Right lobe of liver (tissue), 6 donors: ENCODE data around the gene ACOT7. TPM values are rescaled to one million over a fixed set of nuclear protein-coding genes. Genes with fewer than 3 reads are reported as not detected.

Experiments used
- ATAC-seq, 4 donors: fragments of 200-7000 bp; cut with Tn5 transposase; one replicate each; pipeline ENCODE4 v1.9.1; 2020; ENCODE audit warnings: mild to moderate bottlenecking in 4 of 4, moderate library complexity in 4 of 4
- DNase-seq, 3 donors: peaks; one replicate each; pipeline ENCODE4 v3.0.0-alpha.2; 2020
- H3K27ac ChIP-seq, 3 donors: fragments of 200-600 bp; one replicate each; pipeline ENCODE4 v1.8.0; 2022
- H3K27me3 ChIP-seq, 2 donors: fragments of 200-600 bp; one replicate each; pipeline ENCODE4 v1.8.0; 2022
- H3K36me3 ChIP-seq, 4 donors: fragments of 200-600 bp; sonication (generic) in 1 of 4; one replicate each; pipeline versions ENCODE4 v1.5.1 to v1.8.0; 2017 to 2022; ENCODE audit warnings: control low read depth in 1 of 4
- H3K4me1 ChIP-seq, 4 donors: fragments of 200-600 bp; sonication (generic) in 1 of 4; one replicate each; pipeline versions ENCODE4 v1.5.1 to v1.8.0; 2017 to 2022; ENCODE audit warnings: control low read depth in 1 of 4
- H3K4me3 ChIP-seq, 3 donors: fragments of 200-600 bp; one replicate each; pipeline ENCODE4 v1.8.0; 2022
- H3K9me3 ChIP-seq, 4 donors: fragments of 200-600 bp; sonication (generic) in 1 of 4; one replicate each; pipeline versions ENCODE4 v1.5.1 to v1.8.0; 2017 to 2022; ENCODE audit warnings: control low read depth in 1 of 4
- CTCF ChIP-seq, 4 donors: fragments of 200-600 bp in 3 of 4; fragments of 450-650 bp in 1 of 4; IDR thresholded peaks; one replicate each; pipeline versions ENCODE4 v1.5.1 to v1.8.0; 2016 to 2022; ENCODE audit warnings: antibody characterized with exemption in 4 of 4, mild to moderate bottlenecking in 2 of 4
- POLR2A ChIP-seq: fragments of 450-650 bp; IDR thresholded peaks from one replicate; pipeline ENCODE4 v1.6.1; 2017; ENCODE audit warnings: antibody characterized with exemption, mild to moderate bottlenecking
- WGBS: methylation state at CpG from one replicate; pipeline ENCODE4 v1.1.6; 2018; ENCODE audit warnings: low coverage, low lambda C conversion rate; ENCODE audit not compliant: insufficient coverage; ENCODE audit errors: missing lambda C conversion rate; 5-methylcytosine and 5-hydroxymethylcytosine counted together
- intact Hi-C, 2 donors: fragments of 100-400 bp; cut with DNase I; formaldehyde crosslinking; loops; one replicate each; pipeline versions ENCODE4 v1.11.2 to v1.14.1; 2022
- total RNA-seq, 6 experiments: library from RNA; depleted of rRNA in 2 of 6; stranded (reverse); fragments of >200 nt in 2 of 6; fragmentation: NEBNext Ultra II Directional in 3 of 6; extraction: Animal tissue kit (Norgen Biotek cat#: 25700) in 3 of 6; gene quantifications; one replicate each; pipeline versions ENCODE4 v1.1.0 to v1.2.4, GENCODE V29; 2016 to 2023
- donor health status: DM: no; HTN: yes; CAD: no.
- donor health status: DM: no; HTN: no; CAD: no.
- donor health status: DM: no; HTN: no; CAD: no.
- donor health status: DM: no; HTN: yes; CAD: no.
- donor health status: DM: no; HTN: yes; CAD: no.

The ACOT7 gene
- total RNA-seq, 6 experiments from 2014 or later = 10.8 to 19.7 (median 14.1) TPM

GRCh38 chr1:6247651-6248050 is 145.9 kb downstream of the ACOT7 start:
- H3K27me3 ChIP-seq = peaks cover 0 to 28% of the 10 kb centered on the region in 2 donors
- no peaks in the 10 kb centered on the region for H3K36me3 ChIP-seq
- H3K4me3 ChIP-seq = no peak overlapping the region
- no peaks in the 10 kb centered on the region for H3K9me3 ChIP-seq
- no peak for TF ChIP-seq CTCF (IDR thresholded peaks at IDR 0.05)
- TF ChIP-seq POLR2A = no peak
- DNase-seq (peak in 1 of 3 donors; percentile 46), ATAC-seq (no peak)
- peaks cover 0 to 19% (median 0%) of the 10 kb centered on the region in 4 donors for H3K4me1 ChIP-seq
- no peak overlapping the region for H3K27ac ChIP-seq
- intact Hi-C loops = loop anchor here (5.0 to 10.0 kb wide), 5 partner anchors 95 to 193 kb away; partner anchors contain the start of gene ESPN (in 1 of the 2)
- WGBS = 61% methylated on average over 5 of the region's 5 CpGs

GRCh38 chr1:6246497-6247467 is 146.8 kb downstream of the ACOT7 start:
- H3K9me3 ChIP-seq = no peaks in the 10 kb centered on the region
- no peaks in the 10 kb centered on the region for H3K36me3 ChIP-seq
- intact Hi-C loops = loop anchor here (5.0 to 10.0 kb wide), 5 partner anchors 96 to 192 kb away; partner anchors contain the start of gene ESPN (in 1 of the 2)
- peak; percentile 81 to 87 (median 85) for DNase-seq
- no peak overlapping the region for H3K27ac ChIP-seq
- H3K27me3 ChIP-seq = peaks cover 0 to 31% of the 10 kb centered on the region in 2 donors
- no peak overlapping the region for H3K4me3 ChIP-seq
- peak; percentile 85 to 94 (median 88) for TF ChIP-seq CTCF (IDR thresholded peaks at IDR 0.05)
- TF ChIP-seq POLR2A = no peak
- peak; percentile 67 to 82 (median 78) for ATAC-seq
- WGBS = 7% methylated on average over 13 of the region's 30 CpGs
- peaks cover 0 to 23% (median 0%) of the 10 kb centered on the region in 4 donors for H3K4me1 ChIP-seq

GRCh38 chr1:6245869-6246496 is 147.6 kb downstream of the ACOT7 start:
- peaks cover 0 to 25% (median 0%) of the 10 kb centered on the region in 4 donors for H3K4me1 ChIP-seq
- intact Hi-C loops = loop anchor here (5.0 to 10.0 kb wide), 5 partner anchors 96 to 191 kb away; partner anchors contain the start of gene ESPN (in 1 of the 2)
- H3K27ac ChIP-seq = no peak overlapping the region
- H3K27me3 ChIP-seq = peaks cover 3 to 39% of the 10 kb centered on the region in 2 donors
- H3K9me3 ChIP-seq = no peaks in the 10 kb centered on the region
- WGBS = 0% methylated on average over 4 of the region's 49 CpGs
- no peaks in the 10 kb centered on the region for H3K36me3 ChIP-seq
- peak in 2 of 3 donors; percentile 56 to 67 for DNase-seq
- no peak for TF ChIP-seq POLR2A
- TF ChIP-seq CTCF (IDR thresholded peaks at IDR 0.05) = no peak
- ATAC-seq = no peak
- H3K4me3 ChIP-seq = no peak overlapping the region

- H3K9me3 ChIP-seq = no peaks in the 10 kb centered on the region
- DNase-seq = peak; percentile 79 to 81 (median 80)
- intact Hi-C loops = loop anchor here (5.0 to 10.0 kb wide), 5 partner anchors 97 to 190 kb away; partner anchors contain the start of gene ESPN (in 1 of the 2)
- no peak overlapping the region for H3K27ac ChIP-seq
- H3K27me3 ChIP-seq = peaks cover 5 to 41% of the 10 kb centered on the region in 2 donors
- no peaks in the 10 kb centered on the region for H3K36me3 ChIP-seq
- ATAC-seq = peak; percentile 76 to 92 (median 84)
- no peak overlapping the region for H3K4me3 ChIP-seq
- 4% methylated on average over 40 of the region's 79 CpGs for WGBS
- TF ChIP-seq POLR2A (no peak), CTCF (IDR thresholded peaks at IDR 0.05) (peak; percentile 69 to 88 (median 76))
- peaks cover 0 to 25% (median 0%) of the 10 kb centered on the region in 4 donors for H3K4me1 ChIP-seq
Observed at GRCh38 chr1:6245086-6245868, 148.3 kb downstream of the ACOT7 start.
